K562 (cell line): ENCODE data around the gene LAMA2. TPM values are rescaled to one million over a fixed set of nuclear protein-coding genes. Genes with fewer than 3 reads are reported as not detected.

ENCODE experiments used
- BCLAF1 ChIP-seq, 2 experiments: fragments of 450-650 bp in 1 of 2; IDR thresholded peaks; 2 replicates each; pipeline ENCODE4 v1.6.1; 2011 to 2017; ENCODE audit warnings: low read depth in 2 of 2, antibody characterized with exemption in 1 of 2, borderline replicate concordance in 1 of 2, low read length in 1 of 2, mild to moderate bottlenecking in 1 of 2, mixed read lengths in 1 of 2; ENCODE audit not compliant: control insufficient read depth in 1 of 2
- CTCF ChIP-seq, 3 experiments: IDR thresholded peaks in 2 of 3; conservative IDR thresholded peaks in 1 of 3; 2 replicates each; pipeline ENCODE4 v1.5.1; 2011 to 2012; ENCODE audit warnings: low read length in 3 of 3, mild to moderate bottlenecking in 3 of 3, control low read depth in 2 of 3, improper control_type of control experiment in 1 of 3, inconsistent platforms in 1 of 3, low read depth in 1 of 3, mixed read lengths in 1 of 3, moderate library complexity in 1 of 3; ENCODE audit not compliant: insufficient read depth in 2 of 3
- CUX1 ChIP-seq: fragments of 200-800 bp; sonication (Bioruptor generic); IDR thresholded peaks from 2 replicates; pipeline ENCODE4 v1.6.1; 2016; ENCODE audit warnings: missing genetic modification characterization, missing compliant biosample characterization
- KLF10 ChIP-seq: fragments of 250-450 bp; sonication (Bioruptor Pico); IDR thresholded peaks from 2 replicates; pipeline ENCODE4 v1.6.1; 2021; ENCODE audit warnings: matching md5 sums
- MYNN ChIP-seq, 2 experiments: sonication (generic); formaldehyde crosslinking in 1 of 2; IDR thresholded peaks; 2 replicates each; pipeline versions ENCODE4 v1.5.0 to v1.6.1; 2016 to 2020; ENCODE audit warnings: antibody characterized with exemption in 1 of 2, missing genetic modification reagents in 1 of 2
- XRCC5 ChIP-seq: fragments of 200-400 bp; formaldehyde crosslinking; IDR thresholded peaks from 2 replicates; pipeline ENCODE4 v1.6.1; 2017; ENCODE audit warnings: low read depth, mild to moderate bottlenecking, low read length
- ZNF133 ChIP-seq: fragments of 250-450 bp; sonication (Bioruptor Pico); IDR thresholded peaks from 2 replicates; pipeline ENCODE4 v1.4.0; 2020; ENCODE audit warnings: mild to moderate bottlenecking
- ZNF717 ChIP-seq: fragments of 250-450 bp; sonication (Bioruptor Pico); IDR thresholded peaks from 2 replicates; pipeline ENCODE4 v1.5.0; 2021
- ZNF79 ChIP-seq: fragments of 250-450 bp; sonication (Bioruptor Pico); IDR thresholded peaks from 2 replicates; pipeline ENCODE4 v1.4.0; 2020; ENCODE audit warnings: low read depth, mild to moderate bottlenecking, moderate library complexity
- polyA plus RNA-seq, 8 experiments: library from polyadenylated mRNA; depleted of rRNA in 4 of 8; stranded (reverse) in 5 of 8; unstranded in 3 of 8; fragments of >200 nt; fragmentation: Nextera tagmentation in 2 of 8; fragmentation: Illumina TruSeq in 1 of 8; extraction: Ambion mirVana in 2 of 8; extraction: Trizol in 1 of 8; gene quantifications; 2 replicates each; pipeline versions ENCODE4 v1.2.1 to v1.2.3, GENCODE V29; 2011 to 2014; ENCODE audit warnings: inconsistent platforms in 1 of 8, missing spikeins in 1 of 8
- total RNA-seq, 7 experiments: library from RNA; depleted of rRNA in 6 of 7; stranded (reverse); fragments of >200 nt in 6 of 7; fragmentation: Illumina TruSeq in 2 of 7; extraction: Trizol in 2 of 7; gene quantifications; 2 replicates each; pipeline versions ENCODE4 v1.2.1 to v1.2.3, GENCODE V29; 2011 to 2021; ENCODE audit warnings: low replicate concordance in 1 of 7

The LAMA2 gene
- total and polyA plus RNA-seq, 9 of the 15 experiments (the other 6 are each of a cell fraction or from before 2014, with no cell fraction given), result 0.04 to 1.5 (median 0.36) TPM

- TF ChIP-seq CUX1 (no peak), MYNN (IDR thresholded peaks at IDR 0.05) (no peak), MYNN (CRISPR knock-in tag; IDR thresholded peaks at IDR 0.05) (no peak), KLF10 (no peak), ZNF79 (CRISPR knock-in tag) (no peak), BCLAF1 (IDR thresholded peaks at IDR 0.05; ENCODE audit: borderline replicate concordance in 1 of 2, control insufficient read depth in 1 of 2, low read depth in 2 of 2, low read length in 1 of 2) (no peak), CTCF (IDR thresholded peaks at IDR 0.05 in 2 of 3, conservative IDR thresholded peaks at IDR 0.05 in 1 of 3; ENCODE audit: insufficient read depth in 2 of 3, low read depth in 1 of 3, low read length in 3 of 3) (no peak), XRCC5 (no peak), ZNF133 (no peak), ZNF717 (no peak)
These were observed 71.5 kb downstream of the LAMA2 start (continued) for GRCh38 chr6:128954308-128955043.
